K562 (cell line): ENCODE data around the gene ARID5B. TPM values are rescaled to one million over a fixed set of nuclear protein-coding genes. Genes with fewer than 3 reads are reported as not detected.

Experiments used
- BCLAF1 ChIP-seq, 2 experiments: fragments of 450-650 bp in 1 of 2; IDR thresholded peaks; 2 replicates each; pipeline ENCODE4 v1.6.1; 2011 to 2017; ENCODE audit warnings: low read depth in 2 of 2, antibody characterized with exemption in 1 of 2, borderline replicate concordance in 1 of 2, low read length in 1 of 2, mild to moderate bottlenecking in 1 of 2, mixed read lengths in 1 of 2; ENCODE audit not compliant: control insufficient read depth in 1 of 2
- BCOR ChIP-seq: fragments of 450-650 bp; IDR thresholded peaks from 2 replicates; pipeline ENCODE4 v1.6.1; 2016
- BRF1 ChIP-seq: IDR thresholded peaks from 3 replicates; pipeline ENCODE4 v1.6.1; 2011; ENCODE audit warnings: borderline replicate concordance, mild to moderate bottlenecking; ENCODE audit not compliant: insufficient read length; ENCODE audit errors: extremely low read depth
- CTCF ChIP-seq, 3 experiments: IDR thresholded peaks in 2 of 3; conservative IDR thresholded peaks in 1 of 3; 2 replicates each; pipeline ENCODE4 v1.5.1; 2011 to 2012; ENCODE audit warnings: low read length in 3 of 3, mild to moderate bottlenecking in 3 of 3, control low read depth in 2 of 3, improper control_type of control experiment in 1 of 3, inconsistent platforms in 1 of 3, low read depth in 1 of 3, mixed read lengths in 1 of 3, moderate library complexity in 1 of 3; ENCODE audit not compliant: insufficient read depth in 2 of 3
- KDM1A ChIP-seq, 2 experiments: fragments of 450-650 bp; IDR thresholded peaks; 2 replicates each; pipeline ENCODE4 v1.6.1; 2016; ENCODE audit warnings: mild to moderate bottlenecking in 2 of 2
- NFATC3 ChIP-seq: fragments of 450-650 bp; IDR thresholded peaks from 2 replicates; pipeline ENCODE4 v1.6.1; 2017; ENCODE audit warnings: mild to moderate bottlenecking
- PKNOX1 ChIP-seq: fragments of 450-650 bp; IDR thresholded peaks from 2 replicates; pipeline ENCODE4 v1.6.1; 2016
- PRPF4 ChIP-seq: fragments of 200-400 bp; formaldehyde crosslinking; IDR thresholded peaks from one replicate; pipeline ENCODE4 v1.6.1; 2017; ENCODE audit warnings: low read length, low read depth, mild to moderate bottlenecking; ENCODE audit not compliant: insufficient read depth, poor library complexity, severe bottlenecking
- RBM22 ChIP-seq: fragments of 200-400 bp; formaldehyde crosslinking; IDR thresholded peaks from 2 replicates; pipeline ENCODE4 v1.6.1; 2018; ENCODE audit warnings: low read length, low read depth; ENCODE audit not compliant: poor library complexity, severe bottlenecking
- SMARCA5 ChIP-seq: fragments of 450-650 bp; IDR thresholded peaks from 2 replicates; pipeline ENCODE4 v1.6.1; 2016
- TRIM24 ChIP-seq, 2 experiments: fragments of 450-650 bp; IDR thresholded peaks; 2 replicates each; pipeline ENCODE4 v1.6.1; 2016
- ZBTB5 ChIP-seq: fragments of 450-650 bp; IDR thresholded peaks from 2 replicates; pipeline ENCODE4 v1.6.1; 2017; ENCODE audit warnings: antibody characterized with exemption
- ZNF3 ChIP-seq: fragments of 250-450 bp; sonication (Bioruptor Pico); IDR thresholded peaks from 2 replicates; pipeline ENCODE4 v1.5.0; 2021; ENCODE audit warnings: mild to moderate bottlenecking, moderate library complexity
- polyA plus RNA-seq, 8 experiments: library from polyadenylated mRNA; depleted of rRNA in 4 of 8; stranded (reverse) in 5 of 8; unstranded in 3 of 8; fragments of >200 nt; fragmentation: Nextera tagmentation in 2 of 8; fragmentation: Illumina TruSeq in 1 of 8; extraction: Ambion mirVana in 2 of 8; extraction: Trizol in 1 of 8; gene quantifications; 2 replicates each; pipeline versions ENCODE4 v1.2.1 to v1.2.3, GENCODE V29; 2011 to 2014; ENCODE audit warnings: inconsistent platforms in 1 of 8, missing spikeins in 1 of 8
- total RNA-seq, 7 experiments: library from RNA; depleted of rRNA in 6 of 7; stranded (reverse); fragments of >200 nt in 6 of 7; fragmentation: Illumina TruSeq in 2 of 7; extraction: Trizol in 2 of 7; gene quantifications; 2 replicates each; pipeline versions ENCODE4 v1.2.1 to v1.2.3, GENCODE V29; 2011 to 2021; ENCODE audit warnings: low replicate concordance in 1 of 7
- TF ChIP-seq, protein P1 (sequence below): fragments of 150-350 bp; IDR thresholded peaks from 2 replicates; pipeline ENCODE4 v1.6.1; 2014; ENCODE audit warnings: low read depth, mild to moderate bottlenecking, low read length, borderline replicate concordance

The ARID5B gene
- total and polyA plus RNA-seq, 9 of the 15 experiments (the other 6 are each of a cell fraction or from before 2014, with no cell fraction given), result 0.48 to 1.6 (median 0.80) TPM

DNA sequence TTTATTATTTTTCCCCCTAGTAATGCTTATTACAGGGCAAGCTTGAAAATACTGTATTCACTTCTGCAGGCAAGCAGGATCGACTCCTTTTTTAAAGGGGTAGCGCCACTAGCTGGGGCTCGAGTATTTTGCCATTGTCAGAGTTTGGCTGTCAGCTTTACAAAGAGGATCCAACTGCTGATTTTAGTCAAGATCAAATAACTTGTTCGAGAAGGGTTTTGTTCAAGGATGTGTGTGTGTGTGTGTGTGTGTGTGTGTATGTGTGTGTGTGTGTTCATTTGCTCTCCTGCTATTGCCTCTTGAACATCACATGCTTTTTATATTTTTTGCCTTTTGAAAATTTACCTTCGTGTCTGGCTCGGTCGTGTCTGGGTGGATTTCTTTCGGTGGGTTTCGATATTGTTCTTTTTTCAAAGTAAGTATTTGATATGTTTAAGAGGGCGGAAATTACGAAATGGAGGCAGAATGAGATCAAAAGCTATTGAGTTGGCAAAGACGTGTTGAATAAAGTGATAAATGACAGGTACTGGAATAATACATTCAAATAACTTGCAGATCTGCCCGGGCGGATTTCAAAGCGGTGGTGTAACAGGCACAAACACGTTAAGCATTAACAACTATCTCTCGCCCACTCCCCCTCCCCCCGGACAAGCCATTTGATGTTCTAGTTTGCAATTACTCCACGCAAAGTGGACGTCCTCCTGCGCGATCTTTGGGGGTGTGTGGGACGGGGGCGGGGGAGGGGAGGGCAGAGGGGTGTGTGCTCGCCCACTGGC lies 1.1 kb downstream of the ARID5B start (continued):
- peak; percentile 65 for TF ChIP-seq PKNOX1
- TF ChIP-seq PRPF4, result no peak
- TF ChIP-seq RBM22, result no peak
- TF ChIP-seq NFATC3, result peak; percentile 75; the same call in 1 of the 2 replicates
- 0 out of 4 replicates have a peak, but pooled peaks have one; percentile 16 to 24 for TF ChIP-seq TRIM24 (IDR thresholded peaks at IDR 0.05)
- TF ChIP-seq SMARCA5, result peak; percentile 56; the same call in 1 of the 2 replicates
- TF ChIP-seq KDM1A (IDR thresholded peaks at IDR 0.05), result peak in 1 of 2 experiments; percentile 72; a peak in 1 of 4 replicates
- peak; percentile 26 to 53 (median 36); a peak in 2 of 6 replicates for TF ChIP-seq CTCF (IDR thresholded peaks at IDR 0.05 in 2 of 3, conservative IDR thresholded peaks at IDR 0.05 in 1 of 3; ENCODE audit: insufficient read depth in 2 of 3, low read depth in 1 of 3, low read length in 3 of 3)
- TF ChIP-seq BRF1, result no peak
- TF ChIP-seq ZBTB5, result peak; percentile 63; the same call in 1 of the 2 replicates
- 0 out of 4 replicates have a peak, but pooled peaks of 1 of the 2 experiments have one; percentile 40 for TF ChIP-seq BCLAF1 (IDR thresholded peaks at IDR 0.05; ENCODE audit: borderline replicate concordance in 1 of 2, control insufficient read depth in 1 of 2, low read depth in 2 of 2, low read length in 1 of 2)
- TF ChIP-seq BCOR, result peak; percentile 80; the same call in 1 of the 2 replicates
- TF ChIP-seq ZNF3 (CRISPR knock-in tag), result no peak
- TF ChIP-seq, protein P1, sequence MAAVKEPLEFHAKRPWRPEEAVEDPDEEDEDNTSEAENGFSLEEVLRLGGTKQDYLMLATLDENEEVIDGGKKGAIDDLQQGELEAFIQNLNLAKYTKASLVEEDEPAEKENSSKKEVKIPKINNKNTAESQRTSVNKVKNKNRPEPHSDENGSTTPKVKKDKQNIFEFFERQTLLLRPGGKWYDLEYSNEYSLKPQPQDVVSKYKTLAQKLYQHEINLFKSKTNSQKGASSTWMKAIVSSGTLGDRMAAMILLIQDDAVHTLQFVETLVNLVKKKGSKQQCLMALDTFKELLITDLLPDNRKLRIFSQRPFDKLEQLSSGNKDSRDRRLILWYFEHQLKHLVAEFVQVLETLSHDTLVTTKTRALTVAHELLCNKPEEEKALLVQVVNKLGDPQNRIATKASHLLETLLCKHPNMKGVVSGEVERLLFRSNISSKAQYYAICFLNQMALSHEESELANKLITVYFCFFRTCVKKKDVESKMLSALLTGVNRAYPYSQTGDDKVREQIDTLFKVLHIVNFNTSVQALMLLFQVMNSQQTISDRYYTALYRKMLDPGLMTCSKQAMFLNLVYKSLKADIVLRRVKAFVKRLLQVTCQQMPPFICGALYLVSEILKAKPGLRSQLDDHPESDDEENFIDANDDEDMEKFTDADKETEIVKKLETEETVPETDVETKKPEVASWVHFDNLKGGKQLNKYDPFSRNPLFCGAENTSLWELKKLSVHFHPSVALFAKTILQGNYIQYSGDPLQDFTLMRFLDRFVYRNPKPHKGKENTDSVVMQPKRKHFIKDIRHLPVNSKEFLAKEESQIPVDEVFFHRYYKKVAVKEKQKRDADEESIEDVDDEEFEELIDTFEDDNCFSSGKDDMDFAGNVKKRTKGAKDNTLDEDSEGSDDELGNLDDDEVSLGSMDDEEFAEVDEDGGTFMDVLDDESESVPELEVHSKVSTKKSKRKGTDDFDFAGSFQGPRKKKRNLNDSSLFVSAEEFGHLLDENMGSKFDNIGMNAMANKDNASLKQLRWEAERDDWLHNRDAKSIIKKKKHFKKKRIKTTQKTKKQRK, result no peak
